C4-2B (cell line): ENCODE measurements around the gene EIF4H.

ENCODE experiments used
- CTCF ChIP-seq: fragments of 450-650 bp; conservative IDR thresholded peaks from 2 replicates; pipeline ENCODE4 v1.5.1; 2017; ENCODE audit warnings: mild to moderate bottlenecking
- ZFX ChIP-seq: fragments of 450-650 bp; IDR thresholded peaks from 2 replicates; pipeline ENCODE4 v1.6.1; 2017

DNA sequence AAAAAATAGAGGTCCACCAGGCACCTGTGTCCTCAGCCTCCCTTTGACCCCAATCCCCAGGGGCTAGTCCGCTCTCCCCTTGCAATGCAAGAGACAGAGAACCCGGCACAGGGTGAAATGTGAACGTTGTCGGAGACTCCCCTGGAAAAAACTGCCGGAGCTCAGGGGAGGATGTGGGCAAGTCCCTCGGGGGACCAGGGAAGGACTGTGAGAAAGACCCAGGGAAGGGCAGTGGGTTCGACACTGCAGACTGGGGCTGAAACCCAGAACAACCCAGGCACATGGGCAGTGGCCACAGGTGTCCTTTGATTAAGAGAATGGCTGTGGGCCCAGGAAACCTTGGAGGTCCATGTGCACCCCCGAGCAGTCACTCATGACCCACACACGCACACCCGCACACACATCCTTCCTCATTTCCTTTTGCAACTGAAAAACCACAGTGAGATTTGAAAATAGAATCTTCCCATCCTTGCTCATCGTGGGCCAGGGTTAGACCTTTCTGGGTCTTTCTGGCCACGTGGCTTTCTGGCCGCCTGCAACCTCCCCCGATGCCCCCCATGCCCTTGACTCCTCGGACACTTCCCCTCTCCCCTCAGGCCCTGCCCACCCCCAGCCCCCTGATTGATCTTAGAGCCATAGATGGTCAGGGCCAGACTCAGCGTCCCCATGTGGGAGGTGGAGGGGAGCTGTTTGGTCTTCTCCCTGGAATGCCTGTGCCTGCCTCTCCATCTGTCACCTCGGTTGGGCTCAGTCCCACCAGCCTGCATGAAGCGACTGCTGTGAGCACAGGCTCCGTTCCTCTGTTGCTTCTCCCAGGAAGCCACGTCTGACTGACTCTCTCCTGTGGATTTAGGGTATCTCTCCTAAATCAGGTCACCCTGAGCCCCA lies 43.5 kb downstream of the EIF4H start:
- TF ChIP-seq CTCF (no peak), ZFX (no peak)
